Neural crest cell (in vitro differentiated cells): ENCODE results near the gene SLCO4C1. TPM values are rescaled to one million over a fixed set of nuclear protein-coding genes. Genes with fewer than 3 reads are reported as not detected.

Experiments
- DNase-seq: peaks from one replicate; pipeline ENCODE4 v3.0.0; 2021; ENCODE audit warnings: low read depth, mixed read lengths, low spot score
- H3K27ac Mint-ChIP-seq: one replicate; pipeline ENCODE4 v1.8.0; 2021; ENCODE audit warnings: mild to moderate bottlenecking, mixed read lengths; ENCODE audit not compliant: unreplicated experiment
- H3K27me3 Mint-ChIP-seq: 2 replicates; pipeline ENCODE4 v1.8.0; 2021; ENCODE audit warnings: low read depth, mild to moderate bottlenecking, mixed read lengths
- H3K36me3 Mint-ChIP-seq: 2 replicates; pipeline ENCODE4 v1.8.0; 2021; ENCODE audit warnings: low read depth, mild to moderate bottlenecking, mixed read lengths
- H3K4me1 Mint-ChIP-seq: 2 replicates; pipeline ENCODE4 v1.8.0; 2021; ENCODE audit warnings: mixed read lengths
- H3K4me3 Mint-ChIP-seq: one replicate; pipeline ENCODE4 v1.8.0; 2021; ENCODE audit warnings: mild to moderate bottlenecking, mixed read lengths
- H3K9me3 Mint-ChIP-seq: 2 replicates; pipeline ENCODE4 v1.8.0; 2021; ENCODE audit warnings: mixed read lengths
- CTCF ChIP-seq: fragments of 200-600 bp; sonication (generic); conservative IDR thresholded peaks from 2 replicates; pipeline ENCODE4 v1.5.0; 2021; ENCODE audit warnings: antibody characterized with exemption, mild to moderate bottlenecking
- total RNA-seq: library from RNA; stranded (reverse); gene quantifications from 2 replicates; pipeline ENCODE4 v1.2.1, GENCODE V29; 2021

SLCO4C1 gene
- total RNA-seq, 1 donor from 2014 or later = 3.9 TPM

- peak overlapping the region; percentile 36 for H3K27ac Mint-ChIP-seq
- H3K9me3 Mint-ChIP-seq = peaks cover 4% of the 10 kb centered on the region
Observed at GRCh38 chr5:102231693-102232619, 64.1 kb downstream of the SLCO4C1 start.

GRCh38 chr5:102229685-102230084 lies 66.4 kb downstream of the SLCO4C1 start:
- TF ChIP-seq CTCF = no peak
- H3K27ac Mint-ChIP-seq = no peak overlapping the region
- no peaks in the 10 kb centered on the region for H3K27me3 Mint-ChIP-seq
- H3K4me3 Mint-ChIP-seq = no peak overlapping the region
- peaks cover 4% of the 10 kb centered on the region for H3K9me3 Mint-ChIP-seq
- H3K36me3 Mint-ChIP-seq = peaks cover 4% of the 10 kb centered on the region
- no peaks in the 10 kb centered on the region for H3K4me1 Mint-ChIP-seq
- DNase-seq = no peak

More at GRCh38 chr5:102231693-102232619, 64.1 kb downstream of the SLCO4C1 start:
- peaks cover 4% of the 10 kb centered on the region for H3K36me3 Mint-ChIP-seq
- H3K4me3 Mint-ChIP-seq = no peak overlapping the region
- no peak for TF ChIP-seq CTCF
- no peaks in the 10 kb centered on the region for H3K4me1 Mint-ChIP-seq
- H3K27me3 Mint-ChIP-seq = no peaks in the 10 kb centered on the region
- DNase-seq = no peak

- Mint-ChIP-seq H3K4me3 (no peak overlapping the region), H3K9me3 (peaks cover 6% of the 10 kb centered on the region), H3K4me1 (no peaks in the 10 kb centered on the region), H3K27ac (no peak overlapping the region), H3K36me3 (no peaks in the 10 kb centered on the region), H3K27me3 (no peaks in the 10 kb centered on the region)
- DNase-seq = no peak
- TF ChIP-seq CTCF = no peak
Observed at GRCh38 chr5:102226321-102226720, 69.8 kb downstream of the SLCO4C1 start.

- no peak for DNase-seq
- TF ChIP-seq CTCF = peak; percentile 87
- no peaks in the 10 kb centered on the region for H3K27me3 Mint-ChIP-seq
- H3K36me3 Mint-ChIP-seq = peaks cover 4% of the 10 kb centered on the region
- no peak overlapping the region for H3K4me3 Mint-ChIP-seq
- H3K4me1 Mint-ChIP-seq = no peaks in the 10 kb centered on the region
- peaks cover 18% of the 10 kb centered on the region for H3K9me3 Mint-ChIP-seq
- H3K27ac Mint-ChIP-seq = no peak overlapping the region
Observed at GRCh38 chr5:102223542-102224477, 72.3 kb downstream of the SLCO4C1 start.

- Mint-ChIP-seq H3K27ac (no peak overlapping the region), H3K27me3 (no peaks in the 10 kb centered on the region), H3K36me3 (peaks cover 4% of the 10 kb centered on the region), H3K9me3 (peaks cover 18% of the 10 kb centered on the region), H3K4me3 (no peak overlapping the region), H3K4me1 (no peaks in the 10 kb centered on the region)
- DNase-seq = no peak
- TF ChIP-seq CTCF = no peak
Observed at GRCh38 chr5:102222772-102223171, 73.3 kb downstream of the SLCO4C1 start.
